ENCODE results near the gene FARSB. TPM values are rescaled to one million over a fixed set of nuclear protein-coding genes. Genes with fewer than 3 reads are reported as not detected.

The FARSB gene
- total RNA-seq, 1 experiment from 2014 or later = 67.6 TPM

DNA sequence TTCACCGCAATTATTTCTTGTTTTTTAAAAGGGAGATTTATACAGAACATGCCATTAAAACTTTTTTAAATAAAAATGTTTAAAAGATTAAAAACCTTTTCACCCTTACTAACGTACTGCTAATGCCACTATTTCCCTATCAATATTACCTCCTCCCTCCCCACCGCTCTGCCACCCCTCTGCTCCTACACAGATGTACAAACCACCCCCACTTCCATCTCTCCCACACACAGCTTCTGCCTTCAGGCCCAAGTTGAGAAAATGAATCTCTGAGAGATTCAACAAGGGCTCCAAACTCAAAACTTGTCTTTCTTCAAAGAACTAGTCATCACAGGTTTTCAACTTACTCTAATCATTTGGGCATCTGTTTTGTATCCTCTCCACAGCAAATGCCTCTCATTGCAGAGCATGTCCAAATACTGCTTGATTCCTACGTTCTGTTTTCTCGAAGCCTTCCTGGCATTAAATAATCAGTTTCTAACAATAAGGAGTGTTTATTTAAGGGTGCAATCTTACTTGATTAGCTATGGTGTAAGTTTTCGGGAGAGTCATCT lies 32.1 kb downstream of the FARSB start:
- no peak for DNase-seq
- TF ChIP-seq, protein P1, sequence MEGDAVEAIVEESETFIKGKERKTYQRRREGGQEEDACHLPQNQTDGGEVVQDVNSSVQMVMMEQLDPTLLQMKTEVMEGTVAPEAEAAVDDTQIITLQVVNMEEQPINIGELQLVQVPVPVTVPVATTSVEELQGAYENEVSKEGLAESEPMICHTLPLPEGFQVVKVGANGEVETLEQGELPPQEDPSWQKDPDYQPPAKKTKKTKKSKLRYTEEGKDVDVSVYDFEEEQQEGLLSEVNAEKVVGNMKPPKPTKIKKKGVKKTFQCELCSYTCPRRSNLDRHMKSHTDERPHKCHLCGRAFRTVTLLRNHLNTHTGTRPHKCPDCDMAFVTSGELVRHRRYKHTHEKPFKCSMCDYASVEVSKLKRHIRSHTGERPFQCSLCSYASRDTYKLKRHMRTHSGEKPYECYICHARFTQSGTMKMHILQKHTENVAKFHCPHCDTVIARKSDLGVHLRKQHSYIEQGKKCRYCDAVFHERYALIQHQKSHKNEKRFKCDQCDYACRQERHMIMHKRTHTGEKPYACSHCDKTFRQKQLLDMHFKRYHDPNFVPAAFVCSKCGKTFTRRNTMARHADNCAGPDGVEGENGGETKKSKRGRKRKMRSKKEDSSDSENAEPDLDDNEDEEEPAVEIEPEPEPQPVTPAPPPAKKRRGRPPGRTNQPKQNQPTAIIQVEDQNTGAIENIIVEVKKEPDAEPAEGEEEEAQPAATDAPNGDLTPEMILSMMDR (IDR thresholded peaks at IDR 0.05; ENCODE audit: unreplicated experiment) = no peak
- Mint-ChIP-seq H3K4me3 (ENCODE audit: low read depth, unreplicated experiment) (no peak overlapping the region), H3K9me3 (ENCODE audit: low read depth, unreplicated experiment) (no peaks in the 10 kb centered on the region), H3K36me3 (ENCODE audit: insufficient read depth, unreplicated experiment) (peaks cover 45% of the 10 kb centered on the region), H3K4me1 (ENCODE audit: low read depth, unreplicated experiment) (no peaks in the 10 kb centered on the region), H3K27ac (ENCODE audit: unreplicated experiment) (no peak overlapping the region), H3K27me3 (ENCODE audit: unreplicated experiment) (no peaks in the 10 kb centered on the region)
- intact Hi-C loops (cut with micrococcal nuclease; ENCODE audit: unreplicated experiment) = no loop called here
- no TSS peak for BruUV-seq (replicated peaks)
- CTCF ChIA-PET = no interaction called here

DNA sequence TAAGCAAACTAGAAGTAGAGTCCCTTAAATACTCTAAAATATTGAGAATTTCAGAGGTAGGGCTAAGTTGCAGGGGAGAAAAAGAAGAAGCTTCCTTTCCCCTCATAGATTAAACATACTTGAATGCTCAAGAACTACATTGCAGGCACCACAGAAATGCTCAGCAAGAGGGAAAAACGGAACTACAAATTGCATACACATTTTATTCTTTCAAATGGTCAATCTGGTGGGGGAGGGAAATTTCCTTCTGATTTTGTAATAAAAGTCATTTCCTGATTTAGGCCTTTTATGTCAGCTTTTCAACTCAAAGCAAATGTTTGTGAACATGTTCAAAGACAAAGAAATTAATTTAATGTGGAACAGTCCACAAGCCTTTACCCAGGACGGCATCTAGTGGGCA lies 33.0 kb downstream of the FARSB start:
- no peaks in the 10 kb centered on the region for H3K27me3 Mint-ChIP-seq (ENCODE audit: unreplicated experiment)
- no peak overlapping the region for H3K4me3 Mint-ChIP-seq (ENCODE audit: low read depth, unreplicated experiment)
- DNase-seq = no peak
- intact Hi-C loops (cut with micrococcal nuclease; ENCODE audit: unreplicated experiment) = no loop called here
- CTCF ChIA-PET = no interaction called here
- TF ChIP-seq, protein P1 (IDR thresholded peaks at IDR 0.05; ENCODE audit: unreplicated experiment) = no peak
- H3K9me3 Mint-ChIP-seq (ENCODE audit: low read depth, unreplicated experiment) = no peaks in the 10 kb centered on the region
- H3K4me1 Mint-ChIP-seq (ENCODE audit: low read depth, unreplicated experiment) = no peaks in the 10 kb centered on the region
- no peak overlapping the region for H3K27ac Mint-ChIP-seq (ENCODE audit: unreplicated experiment)
- no TSS peak for BruUV-seq (replicated peaks)
- H3K36me3 Mint-ChIP-seq (ENCODE audit: insufficient read depth, unreplicated experiment) = peaks cover 49% of the 10 kb centered on the region

DNA sequence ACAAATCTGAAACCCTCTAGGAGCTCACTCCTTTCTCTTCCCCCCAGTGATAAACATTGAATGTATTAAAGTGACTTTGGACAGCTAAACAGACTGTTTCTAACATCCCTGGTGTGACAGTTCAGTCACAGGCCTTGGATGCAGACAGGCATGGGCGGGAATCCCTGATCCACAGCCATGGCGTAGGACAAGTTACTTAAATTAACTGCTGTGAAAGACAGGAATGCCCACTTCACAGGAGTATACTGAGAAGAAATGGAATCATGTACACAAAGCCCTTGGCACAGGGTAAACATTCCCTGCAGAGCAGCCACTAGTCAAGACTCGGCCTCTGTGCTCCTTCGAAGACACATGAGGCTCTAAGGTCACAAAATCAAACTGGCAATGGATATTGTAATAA lies 34.0 kb downstream of the FARSB start:
- Mint-ChIP-seq H3K9me3 (ENCODE audit: low read depth, unreplicated experiment) (no peaks in the 10 kb centered on the region), H3K27ac (ENCODE audit: unreplicated experiment) (no peak overlapping the region), H3K4me3 (ENCODE audit: low read depth, unreplicated experiment) (no peak overlapping the region), H3K27me3 (ENCODE audit: unreplicated experiment) (no peaks in the 10 kb centered on the region), H3K36me3 (ENCODE audit: insufficient read depth, unreplicated experiment) (peaks cover 39% of the 10 kb centered on the region), H3K4me1 (ENCODE audit: low read depth, unreplicated experiment) (no peaks in the 10 kb centered on the region)
- intact Hi-C loops (cut with micrococcal nuclease; ENCODE audit: unreplicated experiment) = no loop called here
- CTCF ChIA-PET = no interaction called here
- no peak for DNase-seq
- TF ChIP-seq, protein P1 (IDR thresholded peaks at IDR 0.05; ENCODE audit: unreplicated experiment) = no peak
- BruUV-seq (replicated peaks) = no TSS peak

DNA sequence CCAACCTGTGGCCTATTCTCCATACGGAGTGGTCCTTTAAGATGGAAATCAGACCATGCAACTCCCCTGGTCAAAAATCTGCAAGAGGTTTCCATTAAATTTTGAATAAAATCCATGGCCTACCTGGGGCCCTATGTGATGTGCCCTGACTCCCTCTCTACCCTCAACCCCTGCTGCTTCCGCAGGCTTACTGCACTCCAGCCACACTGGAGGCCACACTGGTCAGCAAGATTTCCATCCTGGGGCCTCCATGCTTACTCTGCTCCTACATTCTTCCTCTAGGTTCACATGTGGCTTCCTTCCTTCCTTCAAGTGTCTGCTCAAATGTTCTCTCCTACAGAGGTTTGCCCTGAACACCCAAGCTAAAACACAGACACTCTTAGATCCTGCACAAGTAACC lies 40.6 kb downstream of the FARSB start:
- Mint-ChIP-seq H3K4me1 (ENCODE audit: low read depth, unreplicated experiment) (no peaks in the 10 kb centered on the region), H3K36me3 (ENCODE audit: insufficient read depth, unreplicated experiment) (peaks cover 28% of the 10 kb centered on the region), H3K9me3 (ENCODE audit: low read depth, unreplicated experiment) (no peaks in the 10 kb centered on the region), H3K27ac (ENCODE audit: unreplicated experiment) (no peak overlapping the region), H3K27me3 (ENCODE audit: unreplicated experiment) (no peaks in the 10 kb centered on the region), H3K4me3 (ENCODE audit: low read depth, unreplicated experiment) (no peak overlapping the region)
- no TSS peak for BruUV-seq (replicated peaks)
- CTCF ChIA-PET = no interaction called here
- intact Hi-C loops (cut with micrococcal nuclease; ENCODE audit: unreplicated experiment) = no loop called here
- DNase-seq = no peak
- TF ChIP-seq, protein P1 (IDR thresholded peaks at IDR 0.05; ENCODE audit: unreplicated experiment) = no peak
